Ramos (cell line): ENCODE data around the gene CADPS2.

Experiments used
- in situ Hi-C: fragments of 300-500 bp; cut with MboI; formaldehyde crosslinking; loops from one replicate; pipeline ENCODE4 v1.14.3; 2022; ENCODE audit warnings: low sequenced_read_pairs; ENCODE audit not compliant: unreplicated experiment

Gene CADPS2

DNA sequence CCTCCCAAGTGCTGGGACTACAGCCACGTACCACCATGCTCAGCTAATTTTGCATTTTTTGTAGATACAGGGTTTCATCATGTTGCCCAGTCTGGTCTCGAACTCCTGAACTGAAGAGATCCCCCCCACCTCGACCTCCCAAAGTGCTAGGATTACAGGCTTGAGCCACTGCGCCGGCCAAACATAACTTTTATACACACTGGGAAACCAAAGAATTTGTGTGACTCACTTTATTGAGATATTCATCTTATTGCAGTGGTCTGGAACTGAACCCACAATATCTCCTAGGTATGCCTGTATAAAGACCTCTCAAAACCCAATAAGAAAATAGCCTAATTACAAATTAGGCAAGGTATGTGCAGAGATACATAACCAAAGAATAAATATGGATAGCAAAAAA, 399.1 kb downstream of the CADPS2 start:
- in situ Hi-C loops, result no loop called here

DNA sequence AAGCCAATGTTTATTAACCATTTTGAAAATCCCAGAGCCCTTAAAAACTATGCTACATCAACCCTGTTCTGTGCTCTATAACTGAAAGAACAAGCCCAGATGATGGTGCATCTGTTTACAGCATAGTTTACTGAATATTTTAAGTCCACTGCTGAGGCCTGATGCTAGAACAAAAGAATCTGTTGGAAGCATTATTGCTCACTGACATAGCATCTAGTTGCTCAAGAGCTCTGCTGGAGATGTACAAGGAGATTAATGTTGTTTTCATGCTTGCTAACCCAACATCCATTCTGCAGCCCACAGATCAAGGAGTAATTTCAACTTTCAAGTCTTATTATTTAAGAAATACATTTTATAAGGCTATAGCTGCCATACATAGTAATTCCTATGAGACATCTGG, 400.4 kb downstream of the CADPS2 start:
- in situ Hi-C loops, result no loop called here

- in situ Hi-C loops, result no loop called here
These were observed 404.0 kb downstream of the CADPS2 start for GRCh38 chr7:122482212-122482611.

DNA sequence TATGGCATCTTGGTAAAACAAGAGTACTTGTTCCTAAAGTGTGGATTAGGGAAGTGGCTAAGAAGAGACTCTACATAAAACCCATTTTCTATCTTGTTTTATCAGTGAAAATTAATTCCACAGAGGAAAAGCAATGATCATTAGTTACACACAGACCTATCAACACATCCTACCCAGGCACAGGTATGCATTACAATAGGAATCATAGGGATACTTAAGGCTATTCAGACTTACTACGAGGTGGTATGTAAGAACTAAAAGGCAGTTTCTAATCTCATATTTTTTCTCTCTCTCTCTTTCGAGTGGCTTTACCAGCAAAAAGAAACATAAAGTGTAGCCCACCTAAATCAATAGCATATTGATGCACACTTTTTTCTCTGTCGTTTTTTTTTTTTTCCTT, 415.4 kb downstream of the CADPS2 start:
- in situ Hi-C loops, result no loop called here

GRCh38 chr7:122468945-122469344, 417.3 kb downstream of the CADPS2 start:
- in situ Hi-C loops, result no loop called here

GRCh38 chr7:122467661-122468449, 418.4 kb downstream of the CADPS2 start:
- in situ Hi-C loops, result no loop called here

- in situ Hi-C loops, result no loop called here
These were observed 421.0 kb downstream of the CADPS2 start for GRCh38 chr7:122465296-122465695.

GRCh38 chr7:122463631-122464030, 422.6 kb downstream of the CADPS2 start:
- in situ Hi-C loops, result no loop called here

GRCh38 chr7:122460936-122461335, 425.3 kb downstream of the CADPS2 start:
- in situ Hi-C loops, result no loop called here

- in situ Hi-C loops, result no loop called here
These were observed 428.3 kb downstream of the CADPS2 start for GRCh38 chr7:122457969-122458368.

DNA sequence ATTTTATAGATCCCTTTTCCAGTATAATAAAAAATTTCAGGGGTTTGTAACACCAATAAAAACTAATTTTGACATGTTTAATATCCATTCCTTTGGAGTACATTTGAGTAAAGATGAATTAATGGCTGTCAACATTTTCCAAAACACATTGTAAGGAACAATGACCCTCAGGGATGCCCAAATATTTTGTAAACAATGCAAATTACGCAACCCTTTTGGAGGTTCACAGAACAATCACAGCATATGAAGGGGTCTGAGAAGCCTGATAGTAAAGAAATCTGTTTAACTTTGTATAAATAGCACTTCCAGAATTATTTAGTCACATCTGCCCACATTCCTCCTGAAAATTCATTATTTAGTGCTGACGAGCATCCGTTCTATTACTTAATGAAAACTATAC, 428.9 kb downstream of the CADPS2 start:
- in situ Hi-C loops, result no loop called here

DNA sequence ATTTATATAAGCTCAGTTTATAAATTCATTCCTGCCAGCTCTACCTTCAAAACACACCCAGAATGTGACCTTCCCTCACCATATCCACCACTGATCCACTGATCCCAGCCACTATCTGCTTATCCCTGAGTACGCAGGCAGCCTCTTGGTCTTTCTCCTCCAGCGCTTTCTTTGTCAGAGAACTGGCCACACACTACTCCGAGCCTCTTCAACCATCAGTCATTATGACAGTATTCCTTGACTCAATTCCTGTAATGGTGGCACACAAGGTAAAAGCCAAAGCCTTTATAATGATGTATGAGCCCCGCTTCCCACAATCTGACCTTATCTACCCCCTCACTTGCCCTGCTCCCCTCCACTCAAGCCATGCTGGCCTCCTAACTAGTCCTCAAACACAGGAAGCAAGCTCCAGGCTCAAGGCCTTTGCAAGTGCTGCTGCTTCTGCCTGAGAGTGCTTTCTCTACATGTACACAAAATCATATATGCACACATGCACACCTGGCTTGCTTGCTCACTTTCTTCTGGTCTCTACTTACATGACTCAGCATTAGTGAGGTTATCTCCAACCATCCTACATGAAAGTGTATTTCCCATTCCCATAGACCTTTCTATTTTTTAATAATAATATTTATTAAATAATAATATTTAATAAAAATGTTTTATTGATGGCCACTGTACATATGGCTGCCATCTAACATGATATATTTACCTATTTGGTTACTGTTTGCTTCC, 431.3 kb downstream of the CADPS2 start:
- in situ Hi-C loops, result no loop called here

- in situ Hi-C loops, result no loop called here
These were observed 432.8 kb downstream of the CADPS2 start for GRCh38 chr7:122453432-122453831.

GRCh38 chr7:122448893-122449589, 437.2 kb downstream of the CADPS2 start:
- in situ Hi-C loops, result no loop called here

- in situ Hi-C loops, result no loop called here
These were observed 443.3 kb downstream of the CADPS2 start for GRCh38 chr7:122442929-122443328.

DNA sequence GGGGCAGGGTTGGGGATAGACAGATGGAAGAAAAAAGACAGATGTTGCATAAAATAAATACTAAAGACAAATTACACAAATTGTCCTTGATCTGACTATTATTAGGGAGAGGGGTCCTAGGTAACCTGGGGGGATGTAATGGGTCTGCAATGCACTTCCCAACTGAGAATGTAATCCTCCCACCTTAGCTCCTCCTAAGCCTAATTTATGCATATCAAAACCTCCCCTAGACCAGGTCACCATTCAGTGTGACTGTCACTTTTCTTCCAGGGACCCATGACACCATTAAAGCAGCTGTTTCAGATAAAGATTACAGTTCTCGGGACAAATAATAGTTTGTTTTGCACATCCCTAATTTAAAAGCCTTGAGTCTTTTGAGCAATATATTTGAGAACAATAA, 447.8 kb downstream of the CADPS2 start:
- in situ Hi-C loops, result no loop called here

- in situ Hi-C loops, result no loop called here
These were observed 448.3 kb downstream of the CADPS2 start for GRCh38 chr7:122438006-122438405.

GRCh38 chr7:122433765-122434164, 452.5 kb downstream of the CADPS2 start:
- in situ Hi-C loops, result no loop called here

DNA sequence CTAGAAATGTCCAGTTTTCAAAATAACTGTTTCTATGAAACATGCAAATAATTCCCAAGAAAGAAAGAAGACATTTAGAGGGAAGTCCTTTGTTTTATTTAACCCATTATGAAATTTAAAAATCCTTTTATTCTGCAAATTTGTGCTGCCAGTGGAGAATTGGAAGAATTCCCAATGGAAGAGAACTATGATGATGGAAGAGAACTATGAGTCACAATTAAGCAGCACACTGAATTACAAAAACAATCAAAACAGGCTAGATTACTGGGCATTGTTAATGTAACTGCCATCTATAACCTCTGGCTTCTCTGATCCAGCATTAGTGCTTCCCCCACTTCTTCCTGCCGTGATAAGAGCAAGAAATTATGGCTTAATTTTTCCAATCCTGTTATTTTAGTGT, 455.6 kb downstream of the CADPS2 start:
- in situ Hi-C loops, result no loop called here

GRCh38 chr7:122429926-122430325, 456.3 kb downstream of the CADPS2 start:
- in situ Hi-C loops, result no loop called here

GRCh38 chr7:122425731-122426130, 460.5 kb downstream of the CADPS2 start:
- in situ Hi-C loops, result no loop called here
